IPS-NIHi7 (cell line): ENCODE results near the gene COASY.

ENCODE experiments used
- DNase-seq: peaks from one replicate; pipeline ENCODE4 v3.0.0; 2012; ENCODE audit warnings: mixed read lengths; ENCODE audit errors: extremely low spot score

COASY gene

GRCh38 chr17:42613699-42614295 is 51.8 kb downstream of the COASY start:
- no peak for DNase-seq
